GDM1 (cell line): ENCODE results near the gene VIT.
"Not testable (repeated sequence)": the region's sequence is repeated elsewhere in the genome, so short reads cannot be mapped to it uniquely, and the experiment has no call there.

Experiments used
- DNase-seq: peaks from one replicate; lab custom pipeline; 2025; lab: John Stamatoyannopoulos, UW

Gene VIT

DNA sequence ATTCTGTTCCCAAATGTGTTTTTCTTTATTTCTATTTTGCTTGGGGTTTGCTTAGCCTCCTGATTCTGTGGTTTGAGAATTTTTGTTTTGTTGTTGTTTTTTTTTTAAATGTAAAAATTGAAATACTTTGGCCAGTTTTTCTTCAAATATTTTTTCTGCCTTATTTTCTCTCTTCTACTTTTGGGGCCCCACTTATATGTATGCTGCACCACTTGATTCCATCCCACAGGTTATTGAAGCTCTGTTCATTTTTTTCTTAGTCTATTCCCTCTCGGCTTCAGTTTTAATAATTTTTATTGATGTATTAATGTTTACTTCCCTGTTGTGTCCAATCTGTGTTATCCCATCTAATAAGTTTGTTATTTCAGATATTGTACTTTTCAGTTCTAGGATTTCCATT lies 17.7 kb upstream of the VIT start:
- DNase-seq, result no peak

- no peak for DNase-seq
Measured at GRCh38 chr2:36680012-36680411, 16.5 kb upstream of the VIT start.

- no peak for DNase-seq
Measured at GRCh38 chr2:36682562-36682961, 13.9 kb upstream of the VIT start.

- no peak for DNase-seq
Measured at GRCh38 chr2:36683002-36683401, 13.5 kb upstream of the VIT start.

DNA sequence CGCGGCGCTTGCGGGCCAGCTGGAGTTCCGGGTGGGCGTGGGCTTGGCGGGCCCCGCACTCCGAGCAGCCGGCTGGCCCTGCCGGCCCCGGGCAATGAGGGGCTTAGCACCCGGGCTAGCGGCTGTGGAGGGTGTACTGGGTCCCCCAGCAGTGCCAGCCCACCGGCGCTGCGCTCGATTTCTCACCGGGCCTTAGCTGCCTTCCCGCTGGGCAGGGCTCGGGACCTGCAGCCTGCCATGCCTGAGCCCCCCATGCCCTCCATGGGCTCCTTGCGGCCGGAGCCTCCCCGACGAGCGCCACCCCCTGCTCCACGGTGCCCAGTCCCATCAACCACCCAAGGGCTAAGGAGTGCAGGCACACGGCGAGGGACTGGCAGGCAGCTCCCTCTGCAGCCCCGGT lies 8.2 kb upstream of the VIT start:
- not testable (repeated sequence) for DNase-seq

DNA sequence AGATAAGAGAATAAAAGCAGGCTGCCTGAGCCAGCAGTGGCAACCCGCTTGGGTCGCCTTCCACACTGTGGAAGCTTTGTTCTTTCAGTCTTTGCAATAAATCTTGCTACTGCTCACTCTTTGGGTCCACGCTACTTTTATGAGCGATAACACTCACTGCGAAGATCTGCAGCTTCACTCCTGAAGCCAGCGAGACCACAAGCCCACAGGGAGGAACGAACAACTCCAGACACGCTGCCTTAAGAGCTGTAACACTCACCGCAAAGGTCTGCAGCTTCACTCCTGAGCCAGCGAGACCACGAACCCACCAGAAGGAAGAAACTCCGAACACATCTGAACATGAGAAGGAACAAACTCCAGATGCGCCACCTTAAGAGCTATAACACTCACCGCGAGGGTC lies 7.5 kb upstream of the VIT start:
- DNase-seq, result not testable (repeated sequence)

GRCh38 chr2:36692121-36692520 lies 4.4 kb upstream of the VIT start:
- DNase-seq, result no peak

GRCh38 chr2:36693825-36694224 lies 2.7 kb upstream of the VIT start:
- DNase-seq, result no peak

GRCh38 chr2:36695746-36696415 lies 626 bp upstream of the VIT start:
- DNase-seq, result no peak

GRCh38 chr2:36697424-36698066 lies 1.0 kb downstream of the VIT start:
- DNase-seq, result no peak

- no peak for DNase-seq
Measured at GRCh38 chr2:36698993-36699392, 2.5 kb downstream of the VIT start.

DNA sequence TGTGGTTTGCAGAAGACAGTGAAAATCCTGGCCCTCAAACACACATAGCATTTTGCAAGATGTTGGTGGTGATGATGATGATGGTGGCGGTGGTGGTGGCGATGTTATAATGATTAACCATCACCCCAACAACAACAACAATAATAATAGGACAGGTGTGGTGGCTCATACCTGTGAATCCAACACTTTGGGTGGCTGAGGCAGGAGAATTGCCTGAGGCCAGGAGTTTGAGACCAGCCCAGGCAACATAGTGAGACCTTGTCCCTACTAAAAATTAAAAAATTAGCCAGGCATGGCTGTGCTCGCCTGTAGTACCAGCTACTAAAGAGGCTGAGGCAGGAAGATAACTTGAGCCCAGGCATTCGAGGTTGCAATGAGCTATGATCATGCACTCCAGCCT lies 3.8 kb downstream of the VIT start:
- DNase-seq, result no peak

DNA sequence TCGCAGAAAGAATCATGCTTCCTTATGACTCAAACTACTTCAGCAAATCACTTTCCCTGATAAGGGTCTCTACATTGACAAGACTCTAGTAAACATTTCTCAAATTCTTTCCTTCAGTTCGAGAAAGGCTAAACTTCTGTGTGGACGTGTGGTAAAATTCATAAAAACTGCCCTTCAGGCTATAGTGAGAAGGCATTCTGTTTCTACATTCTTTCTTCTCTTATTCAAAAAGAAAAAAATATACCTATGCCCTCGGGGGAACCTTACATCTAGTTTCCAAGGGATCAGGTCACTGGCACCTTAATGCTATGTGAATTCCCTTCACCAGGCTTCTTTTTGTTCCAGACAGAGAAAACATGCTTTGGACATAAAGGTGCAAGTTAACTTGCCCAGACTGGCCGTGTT lies 4.9 kb downstream of the VIT start:
- no peak for DNase-seq

GRCh38 chr2:36701918-36702317 lies 5.4 kb downstream of the VIT start:
- no peak for DNase-seq

- DNase-seq, result no peak
Measured at GRCh38 chr2:36702781-36703180, 6.3 kb downstream of the VIT start.

DNA sequence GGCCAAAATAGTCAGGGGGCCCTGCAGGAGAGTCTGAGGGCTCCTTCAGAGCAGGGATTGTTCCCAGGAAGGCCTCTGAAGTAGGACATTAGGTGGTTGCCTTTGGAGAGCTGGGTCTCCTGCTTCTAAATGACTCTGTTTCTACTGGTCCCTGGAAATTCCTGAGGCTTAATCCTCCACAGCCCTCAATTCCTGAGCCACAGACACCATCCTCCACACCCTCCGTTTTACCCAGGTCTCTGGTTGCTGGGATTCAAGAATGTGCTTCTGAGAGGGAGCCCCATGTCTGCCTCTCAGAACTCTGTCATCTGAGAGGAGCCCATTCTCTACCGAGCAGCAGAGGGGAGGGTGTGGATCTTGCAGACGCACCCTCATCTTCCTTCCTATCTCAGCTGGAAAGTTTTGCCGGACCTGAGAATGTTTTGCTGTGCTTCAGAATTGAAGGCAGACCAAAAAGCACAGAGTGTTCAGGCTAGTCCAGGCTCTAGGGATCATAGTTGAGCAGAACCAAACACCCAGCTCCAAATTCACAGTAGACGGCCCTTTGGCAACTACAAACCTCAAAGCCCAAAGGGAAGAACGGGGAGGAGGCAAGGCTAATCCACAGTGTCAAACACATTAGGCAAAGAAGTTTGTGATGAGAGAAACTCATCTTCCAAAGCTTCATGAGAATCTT lies 8.1 kb downstream of the VIT start:
- no peak for DNase-seq

- DNase-seq, result no peak
Measured at GRCh38 chr2:36705326-36706020, 9.0 kb downstream of the VIT start.

GRCh38 chr2:36706021-36706876 lies 9.7 kb downstream of the VIT start:
- DNase-seq, result no peak

GRCh38 chr2:36707050-36707449 lies 10.5 kb downstream of the VIT start:
- no peak for DNase-seq

- no peak for DNase-seq
Measured at GRCh38 chr2:36708041-36708741, 11.7 kb downstream of the VIT start.

DNA sequence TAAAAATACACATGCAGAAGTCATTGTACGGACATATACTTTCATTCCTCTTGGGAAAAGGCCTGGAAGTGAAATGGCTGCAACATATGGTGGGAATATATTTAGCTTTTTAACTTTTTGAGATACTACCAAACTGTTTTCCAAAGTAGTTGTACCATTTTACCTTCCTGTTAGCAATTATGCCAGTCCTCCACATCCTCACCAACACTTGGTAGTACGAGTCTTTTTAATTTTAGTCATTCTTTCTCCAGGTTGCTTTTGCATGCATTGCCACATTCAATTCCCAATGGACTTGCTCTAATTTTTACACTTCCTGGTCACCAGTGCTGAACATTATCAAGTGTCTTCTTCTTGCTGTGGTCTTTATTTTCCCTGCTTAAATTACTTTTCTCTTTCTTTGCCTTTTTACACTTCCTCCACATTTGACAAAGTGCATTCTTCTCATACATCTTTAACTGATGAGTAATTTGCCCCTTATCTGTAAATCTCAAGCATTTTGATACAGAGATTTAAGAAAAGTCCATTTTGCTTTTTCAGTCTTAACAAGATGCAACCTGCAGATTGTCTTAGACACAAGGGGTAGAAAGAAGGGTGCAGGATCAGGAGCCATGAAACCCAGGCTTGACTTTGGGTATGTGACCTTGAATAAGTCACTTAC lies 14.5 kb downstream of the VIT start:
- DNase-seq, result no peak
